ENCODE results near the gene FLT3LG. TPM values are rescaled to one million over a fixed set of nuclear protein-coding genes. Genes with fewer than 3 reads are reported as not detected.

The FLT3LG gene
- total and polyA plus RNA-seq, 2 of the 8 experiments (the other 6 are each of a cell fraction or from before 2014, with no cell fraction given): 1.6 to 3.2 TPM

- no peak for TF ChIP-seq USF2 (IDR thresholded peaks at IDR 0.05; ENCODE audit: low read length)
- TF ChIP-seq, protein P1, sequence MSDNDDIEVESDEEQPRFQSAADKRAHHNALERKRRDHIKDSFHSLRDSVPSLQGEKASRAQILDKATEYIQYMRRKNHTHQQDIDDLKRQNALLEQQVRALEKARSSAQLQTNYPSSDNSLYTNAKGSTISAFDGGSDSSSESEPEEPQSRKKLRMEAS (IDR thresholded peaks at IDR 0.05): no peak
Measured at GRCh38 chr19:49491030-49491803, 17.2 kb downstream of the FLT3LG start (continued).

Data from H1 (cell line).